Muscle of leg (tissue), 11 donors: ENCODE measurements around the gene IGFL4. TPM values are rescaled to one million over a fixed set of nuclear protein-coding genes. Genes with fewer than 3 reads are reported as not detected.

ENCODE experiments used
- DNase-seq: peaks from one replicate; pipeline ENCODE4 v3.0.0; 2013
- H3K27ac ChIP-seq: one replicate; pipeline ENCODE4 v1.5.1; 2013; ENCODE audit warnings: mild to moderate bottlenecking, low read length, control low read depth
- H3K27me3 ChIP-seq: one replicate; pipeline ENCODE4 v1.6.1; 2013; ENCODE audit warnings: low read length; ENCODE audit not compliant: control insufficient read depth, insufficient read depth
- H3K36me3 ChIP-seq: one replicate; pipeline ENCODE4 v1.6.1; 2013; ENCODE audit warnings: low read length; ENCODE audit not compliant: control insufficient read depth, insufficient read depth
- H3K4me1 ChIP-seq: one replicate; pipeline ENCODE4 v1.6.1; 2013; ENCODE audit warnings: low read length; ENCODE audit not compliant: control insufficient read depth, insufficient read depth
- H3K4me3 ChIP-seq: one replicate; pipeline ENCODE4 v1.5.1; 2013; ENCODE audit warnings: low read length, control low read depth
- H3K9me3 ChIP-seq: replicated peaks from 2 replicates; pipeline ENCODE4 v1.6.1; 2013; ENCODE audit warnings: low read depth, low read length; ENCODE audit not compliant: control insufficient read depth
- WGBS: methylation state at CpG from one replicate; pipeline ENCODE4 v1.1.5; 2013; ENCODE audit warnings: missing lambda C conversion rate; ENCODE audit not compliant: insufficient coverage; 5-methylcytosine and 5-hydroxymethylcytosine counted together
- polyA plus RNA-seq, 8 donors: library from polyadenylated mRNA; unstranded; fragments of 120-200 nt; gene quantifications; one replicate each; pipeline versions ENCODE4 v1.2.1 to v1.2.3, GENCODE V29; 2013; ENCODE audit warnings: inconsistent platforms in 1 of 8, low replicate concordance in 1 of 8; ENCODE audit not compliant: insufficient read length in 8 of 8, insufficient read depth in 1 of 8
- total RNA-seq: library from RNA; stranded (reverse); fragments of 120-200 nt; gene quantifications from one replicate; pipeline ENCODE4 v1.2.4, GENCODE V29; 2013

IGFL4 gene
- total and polyA plus RNA-seq, 9 donors, result 1.2 to 11.3 (median 2.4) TPM

- Histone ChIP-seq H3K9me3 (no peaks in the 10 kb centered on the region), H3K4me1 (peaks cover 17% of the 10 kb centered on the region), H3K4me3 (no peak overlapping the region), H3K36me3 (peaks cover 9% of the 10 kb centered on the region), H3K27me3 (peaks cover 32% of the 10 kb centered on the region), H3K27ac (no peak overlapping the region)
- DNase-seq, result peak; percentile 40
- WGBS, result 4% methylated on average over 53 of the region's 74 CpGs
Observed at GRCh38 chr19:46014941-46015686, 25.7 kb downstream of the IGFL4 start.

GRCh38 chr19:46014534-46014933 lies 26.3 kb downstream of the IGFL4 start:
- WGBS, result 70% methylated on average over 2 of the region's 8 CpGs

GRCh38 chr19:46009530-46010510 lies 31.0 kb downstream of the IGFL4 start:
- Histone ChIP-seq H3K27ac (no peak overlapping the region), H3K4me1 (peaks cover 7% of the 10 kb centered on the region), H3K9me3 (no peaks in the 10 kb centered on the region), H3K27me3 (peaks cover 17% of the 10 kb centered on the region), H3K36me3 (peaks cover 8% of the 10 kb centered on the region), H3K4me3 (no peak overlapping the region)
- whole genome bisulfite sequencing, result 78% methylated on average over 13 of the region's 28 CpGs
- DNase-seq, result peak; percentile 70

More at GRCh38 chr19:46014534-46014933, 26.3 kb downstream of the IGFL4 start:
- no peak overlapping the region for H3K27ac ChIP-seq
- H3K9me3 ChIP-seq, result no peaks in the 10 kb centered on the region
- DNase-seq, result no peak
- peaks cover 32% of the 10 kb centered on the region for H3K27me3 ChIP-seq
- peaks cover 9% of the 10 kb centered on the region for H3K36me3 ChIP-seq
- H3K4me1 ChIP-seq, result peaks cover 19% of the 10 kb centered on the region
- H3K4me3 ChIP-seq, result no peak overlapping the region

GRCh38 chr19:46006411-46006810 lies 34.4 kb downstream of the IGFL4 start:
- Histone ChIP-seq H3K4me1 (peaks cover 3% of the 10 kb centered on the region), H3K4me3 (no peak overlapping the region), H3K27ac (no peak overlapping the region), H3K27me3 (no peaks in the 10 kb centered on the region), H3K36me3 (peaks cover 8% of the 10 kb centered on the region), H3K9me3 (no peaks in the 10 kb centered on the region)
- WGBS, result 88% methylated on average over 3 of the region's 13 CpGs
- DNase-seq, result no peak

GRCh38 chr19:46002678-46003275 lies 38.0 kb downstream of the IGFL4 start:
- Histone ChIP-seq H3K4me3 (no peak overlapping the region), H3K4me1 (peaks cover 16% of the 10 kb centered on the region), H3K27ac (no peak overlapping the region), H3K9me3 (no peaks in the 10 kb centered on the region), H3K27me3 (peaks cover 18% of the 10 kb centered on the region), H3K36me3 (peaks cover 5% of the 10 kb centered on the region)
- WGBS, result 97% methylated on average over 8 of the region's 15 CpGs
- DNase-seq, result no peak

GRCh38 chr19:46000491-46001246 lies 40.1 kb downstream of the IGFL4 start:
- DNase-seq, result no peak
- Histone ChIP-seq H3K4me3 (no peak overlapping the region), H3K36me3 (peaks cover 3% of the 10 kb centered on the region), H3K9me3 (no peaks in the 10 kb centered on the region), H3K27me3 (peaks cover 18% of the 10 kb centered on the region), H3K27ac (no peak overlapping the region), H3K4me1 (peaks cover 22% of the 10 kb centered on the region)
- WGBS, result under 1% methylated on average over 26 of the region's 34 CpGs

GRCh38 chr19:45999653-46000121 lies 41.1 kb downstream of the IGFL4 start:
- no peaks in the 10 kb centered on the region for H3K9me3 ChIP-seq
- 6% methylated on average over 14 of the region's 14 CpGs for WGBS
- peaks cover 18% of the 10 kb centered on the region for H3K27me3 ChIP-seq
- H3K4me3 ChIP-seq, result no peak overlapping the region
- peaks cover 3% of the 10 kb centered on the region for H3K36me3 ChIP-seq
- H3K27ac ChIP-seq, result no peak overlapping the region
- DNase-seq, result no peak
- H3K4me1 ChIP-seq, result peaks cover 25% of the 10 kb centered on the region

GRCh38 chr19:45998834-45999233 lies 42.0 kb downstream of the IGFL4 start:
- peaks cover 18% of the 10 kb centered on the region for H3K27me3 ChIP-seq
- WGBS, result 70% methylated on average over 2 of the region's 4 CpGs
- peaks cover 3% of the 10 kb centered on the region for H3K36me3 ChIP-seq
- H3K4me3 ChIP-seq, result no peak overlapping the region
- no peak overlapping the region for H3K27ac ChIP-seq
- H3K9me3 ChIP-seq, result no peaks in the 10 kb centered on the region
- H3K4me1 ChIP-seq, result peaks cover 26% of the 10 kb centered on the region
- DNase-seq, result no peak

GRCh38 chr19:45996933-45997332 lies 43.9 kb downstream of the IGFL4 start:
- Histone ChIP-seq H3K27me3 (peaks cover 18% of the 10 kb centered on the region), H3K27ac (no peak overlapping the region), H3K36me3 (peaks cover 3% of the 10 kb centered on the region), H3K4me1 (peaks cover 26% of the 10 kb centered on the region), H3K9me3 (no peaks in the 10 kb centered on the region), H3K4me3 (no peak overlapping the region)
- DNase-seq, result no peak
- WGBS, result 85% methylated on average over 8 of the region's 8 CpGs
